Adipose tissue (tissue), 3 donors: ENCODE measurements around the gene STOML2. TPM values are rescaled to one million over a fixed set of nuclear protein-coding genes. Genes with fewer than 3 reads are reported as not detected.

Source experiments
- H3K27ac ChIP-seq: one replicate; pipeline ENCODE4 v1.5.1; 2013; ENCODE audit warnings: low read depth, low read length
- WGBS, 3 donors: extraction: QIAGEN DNeasy Blood & Tissue Kit; methylation state at CpG; one replicate each; pipeline ENCODE4 v1.1.7; 2013; 5-methylcytosine and 5-hydroxymethylcytosine counted together
- polyA plus RNA-seq, 3 donors: library from polyadenylated mRNA; stranded (reverse); fragments of 200-250 nt; gene quantifications; one replicate each; pipeline ENCODE4 v1.2.3, GENCODE V29; 2013
- donor health status: healthy with polysubstance abuse.
- donor health status: Bipolar disorder and iron deficiency.
- donor health status: healthy.

Gene STOML2
- polyA plus RNA-seq, 3 donors = 67.7 to 110 (median 79.7) TPM

DNA sequence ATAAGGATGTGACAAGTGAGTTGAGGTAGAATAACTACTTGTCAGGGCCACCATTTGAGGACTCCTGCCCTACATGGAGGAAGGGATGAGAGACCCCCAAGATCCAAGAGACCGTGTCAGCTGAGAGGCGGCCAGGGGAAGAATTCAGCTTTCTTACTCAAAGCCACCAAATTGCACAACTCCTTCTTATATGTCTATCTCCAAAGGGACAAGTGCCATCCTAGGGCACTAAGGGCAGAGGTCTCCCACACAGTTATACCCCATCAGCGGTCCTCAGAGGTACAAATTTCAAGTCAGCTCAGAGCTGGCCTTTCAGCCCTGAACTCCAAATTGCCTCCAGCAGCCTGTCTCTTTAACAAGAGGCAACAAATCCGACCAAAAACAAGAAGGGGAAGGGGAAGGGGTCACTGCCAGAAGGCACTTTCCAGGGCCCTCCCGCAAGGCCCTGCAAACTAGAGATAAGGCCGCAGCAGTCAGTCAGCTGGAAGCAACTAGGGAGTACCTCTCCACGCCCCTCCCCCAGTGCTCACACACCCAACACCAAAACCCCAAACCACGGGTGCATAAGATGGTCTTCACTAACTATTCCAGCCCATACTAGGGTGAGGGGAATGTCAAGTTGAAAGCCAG is 6.1 kb upstream of the STOML2 start:
- WGBS, 3 donors = 39 to 61% (median 50%) methylated on average over 7 to 8 of the region's 8 CpGs
- no peak overlapping the region for H3K27ac ChIP-seq

DNA sequence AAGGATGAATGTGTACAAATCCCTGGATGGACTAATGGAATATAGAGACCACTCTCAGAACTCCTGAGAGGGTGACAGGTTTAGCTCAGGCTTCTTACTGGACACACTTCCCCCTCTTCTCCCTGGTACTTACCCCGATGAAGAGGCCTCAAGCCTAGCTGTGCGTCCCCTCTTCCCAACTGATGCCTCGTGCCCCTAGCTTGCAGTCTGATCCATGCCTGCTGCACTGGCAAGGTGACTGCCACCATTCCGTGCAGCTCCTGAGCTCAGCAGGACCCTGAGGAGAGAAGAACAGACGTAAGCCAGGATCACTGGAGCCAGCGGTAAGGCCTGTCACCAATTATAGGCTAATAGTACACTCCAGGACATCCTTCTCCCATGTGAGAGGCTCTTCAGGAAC is 5.5 kb upstream of the STOML2 start:
- 92 to 96% (median 95%) methylated on average over 6 of the region's 6 CpGs for WGBS, 3 donors
- no peak overlapping the region for H3K27ac ChIP-seq

DNA sequence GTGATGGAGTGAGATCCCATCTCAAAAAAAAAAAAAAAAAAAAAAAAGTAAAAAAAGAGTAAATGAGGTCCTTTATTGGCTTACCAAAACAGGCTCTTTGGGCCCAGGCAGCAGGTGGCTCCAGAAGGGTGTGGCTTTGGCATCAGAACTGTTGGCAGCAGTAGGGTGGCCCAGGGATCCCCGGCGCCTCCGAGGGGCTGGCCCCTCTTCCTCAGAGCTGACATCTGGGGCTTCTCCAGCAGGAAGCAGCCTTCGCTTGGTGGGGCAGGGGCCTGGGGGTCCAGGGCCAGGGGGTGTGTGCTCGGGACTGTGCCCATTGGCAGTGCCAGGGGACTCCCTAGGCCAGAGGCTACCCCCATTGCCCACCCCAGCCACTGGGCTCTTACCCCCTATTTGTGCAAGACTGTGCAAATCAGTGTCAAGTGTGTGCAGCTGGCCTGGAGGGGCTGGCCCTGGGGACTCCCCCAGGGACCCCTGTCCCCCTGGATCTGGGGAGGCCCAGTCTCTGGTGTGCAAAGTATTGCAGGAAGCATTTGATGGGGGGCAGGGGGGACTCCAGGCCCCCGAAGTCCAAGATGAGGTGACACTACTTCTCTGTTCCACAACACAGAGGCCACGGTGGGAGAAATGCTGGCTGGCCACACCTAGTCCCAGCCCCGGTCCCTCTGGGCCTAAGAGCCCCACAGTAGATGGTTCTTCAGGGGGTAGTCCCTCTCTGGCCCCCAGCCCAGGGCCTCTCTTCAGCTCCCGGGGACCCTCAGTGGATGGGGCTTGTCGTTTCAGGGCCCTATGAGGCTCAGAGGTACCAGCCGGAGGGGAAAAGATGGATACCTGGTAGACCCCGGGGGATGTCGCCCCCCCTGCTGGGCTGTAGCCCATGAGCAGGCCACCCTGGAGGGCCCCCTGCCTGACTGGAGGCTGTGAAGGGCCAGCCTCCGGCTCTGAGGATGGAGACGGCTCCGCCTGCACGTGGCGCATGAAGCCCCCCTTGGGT is 4.7 kb upstream of the STOML2 start:
- 77 to 80% (median 79%) methylated on average over 16 to 18 of the region's 18 CpGs for WGBS, 3 donors
- no peak overlapping the region for H3K27ac ChIP-seq

DNA sequence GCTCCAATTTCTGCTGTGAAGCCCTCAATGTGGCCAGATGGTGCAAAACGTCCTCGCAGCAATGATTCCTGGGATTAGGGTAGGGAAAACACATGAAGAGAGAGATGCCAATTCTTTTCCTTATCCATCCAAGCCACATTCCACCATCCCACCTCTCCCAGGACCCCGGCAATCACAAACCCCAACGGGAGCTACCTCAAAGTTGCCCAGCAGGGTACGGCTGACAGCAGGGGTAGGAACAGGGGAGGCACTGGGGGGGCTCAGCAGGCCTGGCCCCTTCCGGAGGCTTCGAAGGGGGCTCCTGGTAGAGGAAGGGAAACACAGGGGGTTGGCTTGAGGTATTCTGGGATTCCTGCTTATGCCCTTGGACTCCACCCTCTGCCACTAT is 3.4 kb upstream of the STOML2 start:
- WGBS, 3 donors = 80 to 91% (median 86%) methylated on average over 7 of the region's 7 CpGs
- H3K27ac ChIP-seq = no peak overlapping the region

DNA sequence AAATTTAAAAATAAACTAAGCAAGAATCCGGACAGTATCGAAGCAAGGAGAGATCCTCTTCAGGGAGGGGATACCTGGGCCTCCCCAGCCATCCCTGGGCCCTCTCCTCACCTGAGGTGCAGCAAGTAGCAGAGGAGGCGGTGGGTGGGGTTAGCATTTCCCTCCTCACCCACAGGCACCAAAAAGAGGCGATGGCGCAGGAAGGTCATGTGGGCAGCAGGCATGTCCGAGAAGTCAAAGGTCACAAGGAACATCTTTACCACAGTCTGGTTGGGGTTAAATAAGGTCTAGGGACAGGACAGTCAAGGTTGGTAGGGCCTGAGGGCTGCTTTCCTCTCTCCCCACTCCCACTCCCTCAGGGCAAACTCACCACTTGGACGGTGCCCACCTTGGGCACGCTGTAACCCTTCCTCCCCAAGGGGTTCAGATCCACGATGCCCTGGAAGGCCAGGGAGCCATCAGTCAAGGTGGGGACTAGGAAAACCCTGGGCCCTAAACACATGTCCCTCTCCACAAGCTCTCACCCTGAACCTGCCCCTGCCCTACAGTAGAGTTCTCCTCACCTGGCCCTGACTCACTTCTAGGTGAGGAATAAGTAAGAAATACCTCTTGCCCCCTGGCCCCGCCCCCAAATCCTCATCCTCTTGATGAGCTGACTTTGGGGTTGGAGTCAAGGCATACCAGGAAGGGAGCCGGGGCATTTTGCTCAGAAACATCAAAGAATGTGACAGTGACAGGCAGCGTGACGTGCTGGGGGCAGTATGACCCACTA is 2.8 kb upstream of the STOML2 start:
- no peak overlapping the region for H3K27ac ChIP-seq
- WGBS, 3 donors = 92 to 94% (median 92%) methylated on average over 13 of the region's 13 CpGs

DNA sequence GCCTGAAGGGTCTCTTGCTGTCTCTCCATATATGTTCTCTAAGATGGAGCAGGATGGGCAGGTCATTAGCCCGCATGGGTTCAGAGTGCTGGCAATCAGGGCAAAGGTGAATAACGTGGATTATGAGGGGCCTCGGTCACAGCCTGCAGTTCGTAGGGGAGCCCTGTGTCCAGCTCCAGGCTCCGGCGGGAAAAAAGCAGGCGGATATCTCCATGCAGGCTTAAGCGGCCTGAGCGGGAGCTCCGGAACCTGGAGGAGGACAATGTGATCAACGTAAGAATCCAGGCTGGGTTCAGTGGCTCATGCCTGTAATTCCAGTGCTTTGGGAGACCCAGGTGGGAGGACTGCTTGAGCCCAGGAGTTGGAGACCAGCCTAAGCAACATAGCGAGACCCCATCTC is 2.2 kb upstream of the STOML2 start:
- H3K27ac ChIP-seq = no peak overlapping the region
- 91% methylated on average over 12 of the region's 12 CpGs for WGBS, 3 donors

DNA sequence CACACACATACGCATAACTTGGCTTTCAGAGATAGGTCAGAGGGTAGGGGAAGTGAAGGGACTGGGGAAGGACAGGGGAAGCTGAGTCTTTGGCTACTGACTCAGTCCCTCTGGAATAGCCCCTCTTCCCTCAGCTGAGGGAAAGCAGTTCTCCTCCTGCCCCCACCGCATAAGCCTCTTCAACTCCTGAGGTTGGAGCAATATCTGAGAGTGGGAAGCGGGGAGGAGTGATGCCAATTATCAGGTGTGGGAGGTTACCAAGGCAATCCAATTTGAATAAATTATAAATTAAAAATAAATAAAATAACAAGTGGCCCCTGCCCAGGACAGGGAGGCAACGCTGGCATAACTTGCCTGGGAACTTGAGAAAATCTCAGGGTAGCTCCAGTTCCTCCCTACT is 1.7 kb upstream of the STOML2 start:
- WGBS, 3 donors = 89 to 92% (median 90%) methylated on average over 4 of the region's 4 CpGs
- no peak overlapping the region for H3K27ac ChIP-seq

DNA sequence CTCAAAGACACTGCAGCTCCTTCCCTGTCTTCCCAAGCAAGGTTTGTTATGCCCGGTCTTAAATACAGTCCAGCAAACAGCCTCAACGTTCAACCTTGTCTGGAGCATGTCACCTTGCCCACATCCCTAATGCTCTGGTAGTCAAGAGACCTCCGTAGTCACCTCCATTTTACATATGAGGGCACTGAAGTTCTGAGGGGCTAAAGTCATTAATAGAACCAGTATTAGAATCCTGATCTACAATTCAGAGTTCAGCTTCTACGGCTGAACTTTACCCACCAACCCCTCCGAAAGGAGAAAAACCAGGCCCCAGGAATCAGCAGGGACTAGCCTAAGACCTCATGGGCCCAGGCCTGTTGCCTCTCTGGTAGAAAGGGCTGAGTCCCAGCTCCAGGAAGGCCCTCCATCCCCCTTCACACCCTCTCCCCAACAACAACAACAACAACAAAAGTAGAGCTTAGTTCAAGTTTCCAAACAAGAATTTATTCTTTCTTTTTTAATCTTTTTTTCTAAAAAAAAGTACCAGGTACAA is 795 bp upstream of the STOML2 start:
- peak overlapping the region; percentile 11 for H3K27ac ChIP-seq
- 35 to 41% (median 40%) methylated on average over 5 of the region's 5 CpGs for WGBS, 3 donors

DNA sequence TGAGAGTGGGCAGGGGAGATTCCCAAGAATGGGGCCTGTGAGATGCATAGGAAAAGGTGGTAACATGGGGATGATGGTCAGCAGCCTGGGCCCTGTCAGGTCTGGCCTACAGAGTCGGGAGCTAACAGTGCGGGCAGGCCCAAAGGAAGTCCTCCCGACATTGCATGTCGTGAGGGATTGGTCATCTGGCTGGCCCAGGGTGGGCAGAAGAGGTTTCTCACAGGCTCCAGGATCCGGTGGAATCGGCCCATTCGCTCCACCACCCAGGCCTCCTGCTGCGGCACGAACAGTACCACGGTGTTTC is 514 bp downstream of the STOML2 start:
- 2 to 4% (median 3%) methylated on average over 10 of the region's 10 CpGs for WGBS, 3 donors
- H3K27ac ChIP-seq = no peak overlapping the region

DNA sequence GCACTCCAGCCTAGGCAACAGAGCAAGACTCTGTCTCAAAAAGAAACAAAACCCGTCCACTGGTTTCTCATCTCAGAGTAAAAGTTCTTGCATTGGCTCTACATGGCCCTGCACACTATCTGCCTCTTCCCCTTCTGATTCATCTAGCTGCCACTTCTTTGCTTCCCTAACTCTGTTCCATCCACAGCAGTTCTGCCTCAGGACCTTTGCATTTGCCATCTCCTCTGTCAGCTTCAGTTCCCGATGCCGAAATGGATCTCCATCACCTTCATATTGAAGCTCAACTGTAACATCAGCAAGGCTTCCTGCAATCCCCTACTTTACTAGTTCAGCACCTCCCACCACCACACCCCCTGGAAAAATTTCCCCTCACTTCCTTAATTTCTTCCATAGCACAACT is 5.4 kb downstream of the STOML2 start:
- WGBS, 3 donors = 82 to 90% (median 87%) methylated on average over 3 of the region's 3 CpGs
- H3K27ac ChIP-seq = no peak overlapping the region

DNA sequence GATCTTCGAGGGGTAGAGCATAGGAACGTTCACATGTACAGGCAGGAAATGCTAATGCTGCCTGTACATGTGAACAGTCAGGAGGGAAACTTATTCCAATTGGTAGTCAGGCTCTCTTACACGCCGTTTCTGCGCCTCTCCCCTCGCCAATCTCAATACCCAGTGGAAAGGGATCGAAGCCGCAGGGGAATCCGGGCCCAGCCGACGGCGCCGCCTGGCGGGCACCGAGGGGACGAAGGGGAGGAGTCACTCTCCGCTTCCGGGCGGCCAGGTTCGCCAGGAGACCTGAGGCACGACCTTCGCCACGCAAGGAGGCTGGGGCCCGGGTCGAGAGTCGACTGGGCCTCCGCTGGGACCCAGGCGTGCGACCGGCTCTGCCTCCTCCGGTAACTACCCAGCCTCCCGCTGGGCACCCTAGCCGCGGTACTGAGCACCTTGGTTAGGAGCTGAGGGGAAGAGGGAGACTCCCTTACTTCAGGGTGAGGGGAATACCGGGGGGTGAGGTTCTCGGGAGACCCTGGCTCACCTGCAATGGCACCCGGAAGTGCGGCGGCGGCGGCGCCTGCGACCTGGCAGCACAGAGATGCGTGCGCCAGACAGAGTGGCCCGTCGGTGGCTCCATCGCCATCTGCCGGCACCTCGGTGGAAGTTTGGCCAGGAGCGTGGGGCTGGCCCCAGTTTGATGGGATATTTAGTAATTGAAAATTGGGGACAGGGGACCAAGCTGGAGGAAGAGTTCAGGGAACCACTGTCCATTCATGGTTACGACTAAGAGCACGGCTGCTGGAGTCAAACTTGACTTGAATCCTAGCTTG is 6.7 kb downstream of the STOML2 start, which contains the start of gene PIGO:
TSS of gene PIGO (minus strand) at position 557 of the 815 bp plus-strand sequence. CDS start 1,026 bp downstream, outside the sequence.
- WGBS, 3 donors = 0% methylated on average over 46 to 53 of the region's 53 CpGs

DNA sequence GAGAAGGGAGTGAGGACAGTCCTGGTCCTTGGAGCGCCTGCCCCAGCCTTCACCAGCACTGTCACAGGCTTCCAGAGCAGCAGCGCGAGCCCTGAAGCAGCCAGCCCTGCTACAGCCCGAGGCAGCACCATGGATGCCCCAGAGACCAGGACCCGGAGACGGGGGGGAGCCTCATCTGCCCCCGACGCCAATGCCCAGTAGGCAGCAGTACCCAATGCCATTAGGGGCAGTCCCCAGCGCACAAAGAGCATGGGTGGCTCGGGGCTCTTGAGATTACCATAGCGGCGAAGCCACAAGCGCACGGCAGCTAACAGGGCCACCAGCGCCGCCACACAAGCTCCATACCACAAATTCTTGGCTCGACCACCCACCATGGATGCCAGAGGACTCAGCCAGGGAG is 11.4 kb downstream of the STOML2 start:
- H3K27ac ChIP-seq = no peak overlapping the region
- WGBS, 3 donors = 94 to 97% (median 95%) methylated on average over 17 of the region's 17 CpGs

More for the DNA sequence above, 6.7 kb downstream of the STOML2 start, which contains the start of gene PIGO:
- H3K27ac ChIP-seq = peak within 1 kb of the TSS; percentile 83

DNA sequence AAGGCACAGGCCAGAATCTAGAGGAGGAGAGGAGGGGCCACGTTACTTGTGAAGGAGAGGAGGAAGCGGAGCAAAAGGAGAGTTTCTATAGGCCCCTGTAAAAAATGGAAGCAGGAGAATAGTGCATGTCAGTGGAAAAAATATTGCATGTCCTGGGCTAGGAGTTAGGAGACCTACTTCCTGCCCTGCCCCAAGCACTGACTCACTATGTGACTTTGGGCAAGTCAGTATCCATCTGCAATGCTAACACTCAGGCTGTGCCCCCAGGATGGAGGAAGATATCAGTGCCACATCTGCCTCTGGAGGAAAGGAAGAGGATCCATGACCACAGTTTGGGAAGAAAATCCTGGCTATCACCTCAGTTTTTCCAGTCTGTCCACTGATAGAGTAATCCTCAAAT is 13.5 kb downstream of the STOML2 start:
- H3K27ac ChIP-seq = no peak overlapping the region

DNA sequence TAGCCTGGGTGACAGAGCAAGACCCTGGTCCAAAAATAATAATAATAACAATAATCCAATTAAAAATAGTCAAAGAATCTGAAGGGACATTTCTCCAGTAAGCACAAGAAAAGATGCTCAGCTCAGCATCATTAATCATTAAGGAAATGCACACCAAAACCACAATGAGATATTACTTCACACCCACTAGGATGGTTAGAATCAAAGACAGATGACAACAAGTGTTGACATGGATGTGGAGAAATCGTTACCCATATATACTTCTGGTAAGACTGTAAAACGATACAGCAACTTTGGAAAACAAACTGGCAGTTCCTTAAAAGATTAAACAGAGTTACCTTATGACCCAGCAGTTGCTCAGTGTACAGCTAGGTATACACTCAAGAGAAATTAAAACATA is 17.9 kb downstream of the STOML2 start:
- WGBS, 3 donors = 53 to 88% (median 62%) methylated on average over 2 of the region's 2 CpGs
- H3K27ac ChIP-seq = no peak overlapping the region

More for the DNA sequence above, 13.5 kb downstream of the STOML2 start:
- 97 to 100% (median 99%) methylated on average over 2 of the region's 2 CpGs for WGBS, 3 donors

DNA sequence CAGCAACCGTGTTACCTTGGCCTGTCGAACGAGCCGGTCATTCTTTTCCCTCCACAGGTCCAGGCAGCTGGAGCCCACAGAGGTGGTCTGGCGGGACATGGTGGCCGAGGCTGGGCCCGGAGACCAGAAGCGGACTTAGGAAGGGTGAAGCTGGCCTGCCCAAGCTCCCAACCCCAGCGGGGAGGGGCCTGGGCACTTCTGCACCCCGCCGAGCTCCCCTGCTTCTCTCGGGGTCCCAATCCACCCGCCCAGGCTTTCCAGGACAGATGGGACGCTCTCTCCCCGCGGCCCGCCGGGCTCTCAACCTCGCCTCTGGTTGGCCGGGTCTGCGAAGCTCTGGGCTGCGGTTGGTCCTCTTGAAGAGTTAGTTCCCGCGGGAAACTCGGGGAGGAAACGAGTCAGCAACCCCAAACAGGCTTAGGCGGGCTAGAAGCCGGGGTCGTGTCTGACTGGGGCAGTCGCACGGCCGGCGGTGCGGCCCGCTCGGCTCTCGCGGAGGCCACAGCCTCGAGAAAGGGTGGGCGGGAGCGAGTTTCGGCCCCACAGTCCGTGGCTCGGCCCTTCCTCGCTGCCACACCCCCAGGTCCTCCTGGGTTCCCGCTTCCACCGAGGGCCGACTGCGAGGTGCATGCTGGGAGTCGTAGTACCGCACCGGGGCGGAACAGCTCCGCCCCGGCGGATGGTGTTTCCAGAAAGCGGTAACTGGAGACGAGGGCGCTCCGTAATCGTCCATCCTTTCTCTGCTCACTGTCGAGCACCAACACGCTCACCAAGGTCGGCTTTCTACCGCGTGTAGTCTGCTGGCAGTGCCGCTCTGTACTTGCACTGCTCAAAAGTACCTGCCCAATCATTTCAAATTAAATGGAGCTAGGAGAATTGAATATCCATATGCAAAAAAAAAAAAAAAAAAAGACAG is 23.2 kb downstream of the STOML2 start, which contains the start of gene FANCG:
TSS of gene FANCG (minus strand) at position 517 of the 916 bp plus-strand sequence. CDS start at position 99, 418 bp downstream.
- no peak within 1 kb of the TSS for H3K27ac ChIP-seq
- 0% methylated on average over 66 to 67 of the region's 67 CpGs for WGBS, 3 donors

DNA sequence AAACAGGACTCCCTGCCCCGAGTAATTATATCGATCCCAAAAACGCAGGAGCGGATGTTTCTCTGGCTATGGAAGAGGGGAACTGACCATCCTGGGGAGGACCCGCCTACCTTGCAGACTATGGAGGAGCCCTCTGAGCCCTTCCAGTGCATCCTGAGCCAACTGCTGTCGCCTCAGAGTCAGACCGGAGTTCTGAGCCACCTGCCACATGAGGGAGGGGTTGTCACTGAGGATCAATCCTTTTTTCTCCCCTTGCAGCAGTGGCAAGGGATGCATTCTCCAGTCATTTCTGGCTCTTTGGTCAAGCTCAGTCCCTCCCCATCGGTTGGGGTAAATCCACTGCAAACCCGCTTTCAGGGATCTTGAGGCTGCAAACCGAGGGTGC is 23.9 kb downstream of the STOML2 start:
- 3 to 7% (median 6%) methylated on average over 10 of the region's 10 CpGs for WGBS, 3 donors
- H3K27ac ChIP-seq = no peak overlapping the region

DNA sequence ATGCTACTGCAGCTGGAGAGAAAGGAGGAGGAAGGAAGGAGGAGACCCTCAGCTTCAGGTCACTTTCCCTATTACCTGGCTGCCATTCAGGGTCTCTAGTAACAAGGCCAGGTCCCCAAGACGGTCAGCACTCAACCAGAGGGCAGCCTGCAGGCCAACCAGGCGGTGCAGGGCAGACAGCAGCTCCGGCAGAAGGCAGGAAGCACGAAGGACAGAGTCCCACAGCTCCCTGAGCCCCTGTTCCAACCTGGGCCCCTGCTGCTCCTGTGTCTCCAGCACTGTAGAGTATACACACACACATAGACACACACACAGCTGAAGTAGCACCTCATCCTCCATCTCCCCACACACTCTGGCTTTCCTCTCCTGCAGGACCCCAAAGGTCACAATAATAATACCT is 24.9 kb downstream of the STOML2 start:
- WGBS, 3 donors = 60 to 75% (median 68%) methylated on average over 4 of the region's 4 CpGs

More for the DNA sequence above, 24.9 kb downstream of the STOML2 start:
- no peak overlapping the region for H3K27ac ChIP-seq
